KG1 (cell line): ENCODE data around the gene FANCL.
"Not testable (repeated sequence)": the region's sequence is repeated elsewhere in the genome, so short reads cannot be mapped to it uniquely, and the experiment has no call there.

Source experiments
- DNase-seq: peaks from one replicate; lab custom pipeline; 2025; lab: John Stamatoyannopoulos, UW

FANCL gene

GRCh38 chr2:58145769-58146168 lies 95.4 kb downstream of the FANCL start:
- DNase-seq: not testable (repeated sequence)

- no peak for DNase-seq
Measured at GRCh38 chr2:58140508-58141072, 100.5 kb downstream of the FANCL start.

DNA sequence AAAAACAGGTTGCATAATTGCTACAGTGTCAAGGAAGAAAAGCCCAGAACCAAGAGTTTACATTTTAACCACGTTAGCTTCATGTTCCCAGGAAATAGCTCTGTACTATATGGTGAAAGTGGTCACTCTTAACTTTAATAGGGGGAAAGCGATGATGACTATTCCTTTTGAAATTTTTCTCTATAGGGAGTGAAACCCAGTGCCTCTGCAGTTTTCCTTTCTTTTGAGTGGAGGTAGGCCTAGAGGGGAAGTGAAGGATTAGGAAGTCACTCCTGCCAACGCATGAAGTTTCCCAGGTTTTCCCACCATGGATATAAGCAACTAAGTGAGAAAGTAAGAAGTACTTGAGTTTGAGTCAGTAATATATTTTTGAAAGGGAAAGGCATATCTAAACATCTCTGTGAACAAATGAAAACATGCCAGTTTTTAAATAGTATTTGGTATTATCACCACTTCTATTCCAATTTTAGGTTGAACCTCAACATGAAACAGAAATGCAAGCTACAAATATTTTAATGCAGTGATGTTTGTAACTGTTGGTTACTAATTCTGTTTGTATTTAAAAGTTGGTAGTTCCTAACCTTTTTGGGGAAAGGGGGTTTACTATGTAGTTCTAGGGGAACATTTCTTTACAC lies 102.6 kb downstream of the FANCL start:
- DNase-seq: no peak

DNA sequence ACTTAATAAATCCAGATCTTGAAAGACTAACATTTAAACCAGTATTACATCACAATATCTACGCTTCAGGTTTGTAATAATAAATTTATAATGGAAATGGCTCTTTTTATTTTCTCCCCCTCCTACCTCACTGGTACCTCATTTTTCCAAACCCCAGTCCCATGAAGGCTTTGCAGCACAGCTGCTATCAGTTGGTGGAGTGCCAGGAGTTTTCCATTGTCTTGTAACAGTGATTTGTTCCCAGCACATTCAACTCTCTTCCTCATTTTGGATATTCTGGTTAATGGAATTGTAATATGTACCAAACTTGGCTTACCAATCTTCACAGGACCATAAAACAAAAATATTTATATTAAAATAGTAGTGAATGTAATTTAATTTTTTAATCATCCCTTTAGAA lies 103.3 kb downstream of the FANCL start:
- no peak for DNase-seq

GRCh38 chr2:58137221-58137620 lies 103.9 kb downstream of the FANCL start:
- no peak for DNase-seq

DNA sequence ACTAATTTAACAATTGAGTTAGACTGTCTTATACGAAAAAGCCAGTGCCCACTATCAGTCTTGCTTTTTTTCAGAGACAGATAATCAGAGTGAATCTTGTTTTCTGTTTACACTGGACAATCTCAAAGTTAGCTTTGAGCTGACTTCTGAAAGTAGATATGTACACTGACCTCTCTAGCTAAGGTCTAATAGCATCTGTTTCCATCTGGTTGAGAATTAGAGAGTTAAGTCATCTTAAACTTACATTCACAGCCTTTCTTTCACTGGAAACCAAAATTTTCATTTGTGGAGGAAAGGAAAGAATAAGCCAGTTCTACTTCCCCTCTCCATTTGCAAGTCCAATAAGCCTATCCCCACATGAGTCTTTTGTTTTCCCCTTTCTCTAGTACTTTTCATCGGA lies 105.3 kb downstream of the FANCL start:
- no peak for DNase-seq

GRCh38 chr2:58133395-58133794 lies 107.7 kb downstream of the FANCL start:
- DNase-seq: no peak

DNA sequence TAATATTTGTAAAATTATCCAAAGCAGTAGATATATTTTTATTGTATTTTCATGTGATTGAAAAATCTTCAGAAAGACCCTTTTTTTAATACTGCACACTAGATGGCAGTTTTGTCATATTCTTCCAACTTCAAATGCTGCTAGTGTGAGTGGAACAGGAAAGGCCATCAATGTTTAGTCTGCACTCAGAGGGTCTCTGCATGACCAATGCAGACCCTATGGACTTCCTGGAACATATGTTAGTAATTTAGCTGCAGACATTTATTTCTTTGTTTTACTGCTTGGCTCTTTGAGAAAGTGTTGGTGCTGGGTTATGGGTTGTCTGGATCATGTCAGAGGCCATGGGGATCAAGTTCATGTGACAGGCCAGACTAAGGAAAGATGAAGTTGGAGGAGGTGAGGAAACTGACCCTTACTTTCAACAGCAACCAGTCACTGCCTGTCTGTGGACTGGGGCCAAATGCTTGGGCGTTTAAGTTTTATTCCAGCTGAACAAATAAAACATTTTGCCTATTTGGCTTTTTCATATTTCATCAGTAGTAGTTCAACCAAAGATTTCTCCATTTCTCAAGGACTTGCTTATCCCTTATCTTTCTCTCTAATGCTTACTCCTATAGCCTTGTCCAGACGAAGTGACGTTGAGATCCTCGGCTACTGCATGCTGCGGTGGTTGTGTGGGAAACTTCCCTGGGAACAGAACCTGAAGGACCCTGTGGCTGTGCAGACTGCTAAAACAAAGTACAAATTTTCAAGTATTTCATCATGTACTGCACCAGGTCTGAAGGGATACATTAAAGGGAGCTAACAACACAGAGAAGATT lies 109.7 kb downstream of the FANCL start:
- no peak for DNase-seq

GRCh38 chr2:58130238-58130637 lies 110.9 kb downstream of the FANCL start:
- no peak for DNase-seq

- DNase-seq: no peak
Measured at GRCh38 chr2:58127111-58127510, 114.0 kb downstream of the FANCL start.

GRCh38 chr2:58122540-58122939 lies 118.6 kb downstream of the FANCL start:
- no peak for DNase-seq

- DNase-seq: no peak
Measured at GRCh38 chr2:58122040-58122439, 119.1 kb downstream of the FANCL start.

GRCh38 chr2:58120626-58121229 lies 120.4 kb downstream of the FANCL start:
- DNase-seq: no peak

GRCh38 chr2:58113563-58113962 lies 127.6 kb downstream of the FANCL start:
- not testable (repeated sequence) for DNase-seq

DNA sequence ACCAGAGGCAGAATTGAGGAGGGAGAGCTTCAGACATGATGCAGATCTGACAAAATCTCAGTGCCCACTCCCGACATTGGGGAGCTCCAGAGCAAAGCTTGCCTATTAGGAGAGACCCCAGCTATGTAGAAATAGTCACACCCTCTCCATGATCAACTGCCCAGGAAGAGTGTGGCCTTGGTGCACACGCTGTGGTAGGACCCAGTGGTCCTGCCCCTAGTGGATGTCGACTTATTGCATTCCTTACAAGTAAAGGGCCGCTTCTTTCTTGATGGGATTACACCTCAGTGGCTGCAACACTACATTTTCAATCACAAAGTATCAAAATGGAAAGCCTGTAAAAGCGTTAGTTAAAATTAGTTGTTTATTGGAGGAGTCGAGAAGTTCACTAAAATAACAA lies 130.4 kb downstream of the FANCL start:
- no peak for DNase-seq

GRCh38 chr2:58109481-58109880 lies 131.6 kb downstream of the FANCL start:
- no peak for DNase-seq
